HFF-Myc (cell line): ENCODE data around the gene KREMEN1.

Experiments used
- DNase-seq: peaks from one replicate; pipeline ENCODE4 v3.0.0-alpha.2; 2011; ENCODE audit warnings: low read depth; ENCODE audit errors: extremely low read depth
- H3K4me3 ChIP-seq: replicated peaks from 2 replicates; pipeline ENCODE4 v1.5.1; 2011; ENCODE audit warnings: low read depth, mild to moderate bottlenecking, control low read depth, low read length
- CTCF ChIP-seq: IDR thresholded peaks from 2 replicates; pipeline ENCODE4 v1.5.1; 2012; ENCODE audit warnings: mild to moderate bottlenecking, low read depth, low read length, control low read depth; ENCODE audit errors: missing control alignments

KREMEN1 gene

GRCh38 chr22:29040385-29041275 is 32.2 kb upstream of the KREMEN1 start:
- TF ChIP-seq CTCF: peak; percentile 96
- no peak overlapping the region for H3K4me3 ChIP-seq
- peak; percentile 76 for DNase-seq

GRCh38 chr22:29041408-29041807 is 31.4 kb upstream of the KREMEN1 start:
- no peak for TF ChIP-seq CTCF
- no peak for DNase-seq
- no peak overlapping the region for H3K4me3 ChIP-seq

- TF ChIP-seq CTCF: no peak
- DNase-seq: no peak
- no peak overlapping the region for H3K4me3 ChIP-seq
Measured at GRCh38 chr22:29043906-29044575, 28.8 kb upstream of the KREMEN1 start.

- DNase-seq: peak; percentile 40
- TF ChIP-seq CTCF: no peak
- H3K4me3 ChIP-seq: no peak overlapping the region
Measured at GRCh38 chr22:29044657-29045176, 28.1 kb upstream of the KREMEN1 start.

- DNase-seq: no peak
- TF ChIP-seq CTCF: no peak
- H3K4me3 ChIP-seq: no peak overlapping the region
Measured at GRCh38 chr22:29048822-29049654, 23.8 kb upstream of the KREMEN1 start.

GRCh38 chr22:29049655-29050263 is 23.1 kb upstream of the KREMEN1 start:
- no peak for TF ChIP-seq CTCF
- no peak overlapping the region for H3K4me3 ChIP-seq
- no peak for DNase-seq
